ENCODE data around the gene SH3GL2.

The SH3GL2 gene

GRCh38 chr9:17824191-17824590 is 245.3 kb downstream of the SH3GL2 start:
- no peak for DNase-seq

DNA sequence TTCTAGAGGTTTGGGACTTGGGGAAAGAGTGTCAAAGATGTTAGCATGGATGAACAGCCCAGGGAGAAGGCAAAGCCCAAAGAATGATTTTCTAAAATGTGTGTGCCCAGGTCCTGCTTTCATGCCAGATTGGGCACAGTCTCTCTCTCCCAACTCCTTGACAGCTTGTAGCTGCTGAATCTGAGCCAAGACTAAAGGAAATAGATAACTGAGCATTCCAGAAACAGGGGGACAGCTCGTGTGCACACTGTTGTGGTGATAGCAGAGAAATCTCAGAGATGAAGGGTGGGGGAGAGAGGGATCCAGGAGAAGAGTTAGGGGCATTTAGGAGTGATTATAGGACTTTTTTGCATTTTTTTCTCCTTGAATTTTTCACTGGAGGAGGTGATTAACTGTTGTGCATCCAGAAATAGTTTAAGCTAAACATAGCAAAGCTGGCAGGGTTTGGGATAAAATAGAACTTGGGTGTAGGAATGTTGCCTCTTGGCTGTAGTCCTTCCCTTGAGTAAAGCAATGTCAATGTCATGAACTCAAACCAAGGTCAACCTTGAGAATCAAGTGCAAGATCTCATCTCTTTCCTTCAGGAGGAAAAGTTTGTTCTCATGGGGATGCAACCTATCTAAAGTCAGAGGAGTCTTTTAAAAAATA is 245.9 kb downstream of the SH3GL2 start:
- no peak for DNase-seq

DNA sequence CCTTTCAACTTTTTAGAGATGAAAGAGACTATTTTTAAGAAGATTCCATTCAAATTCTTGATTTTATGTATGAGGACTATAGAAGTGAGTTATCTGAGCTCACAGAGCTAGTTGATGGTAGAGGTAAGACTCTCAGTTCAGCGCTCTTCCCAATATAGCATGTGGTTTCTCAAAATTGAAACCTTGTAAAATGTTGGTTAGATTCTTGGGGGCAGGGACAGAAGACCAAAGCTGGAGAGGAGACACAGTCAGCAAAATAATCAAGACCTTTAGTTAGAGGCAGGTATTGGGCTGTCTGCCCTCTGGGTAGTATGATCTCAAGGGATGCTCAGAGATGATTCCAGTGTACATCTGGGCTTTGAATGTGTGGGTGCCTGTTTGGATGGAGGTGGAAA is 246.4 kb downstream of the SH3GL2 start:
- no peak for DNase-seq

GRCh38 chr9:17829064-17829463 is 250.2 kb downstream of the SH3GL2 start:
- DNase-seq: no peak

- no peak for DNase-seq
Measured at GRCh38 chr9:17829812-17830385, 251.0 kb downstream of the SH3GL2 start.

DNA sequence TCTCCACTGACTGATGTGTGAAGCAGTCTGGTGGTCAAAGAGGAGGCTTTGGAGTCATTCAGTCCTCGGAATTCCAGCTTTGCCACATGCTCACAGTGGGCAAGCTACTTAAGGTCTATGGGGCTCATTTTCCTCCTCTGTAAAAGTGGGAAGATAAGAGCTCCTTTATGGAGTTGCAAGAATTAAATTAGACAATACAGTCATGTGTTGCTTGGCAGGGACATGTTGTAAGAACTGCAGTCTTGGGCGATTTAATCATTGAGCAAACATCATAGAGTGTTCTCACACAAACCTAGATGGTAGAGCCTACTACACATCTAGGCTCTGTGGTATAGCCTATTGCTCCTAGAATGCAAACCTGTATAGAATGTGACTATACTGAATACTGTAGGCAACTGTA is 253.9 kb downstream of the SH3GL2 start:
- no peak for DNase-seq

GRCh38 chr9:17833846-17834245 is 255.0 kb downstream of the SH3GL2 start:
- no peak for DNase-seq

DNA sequence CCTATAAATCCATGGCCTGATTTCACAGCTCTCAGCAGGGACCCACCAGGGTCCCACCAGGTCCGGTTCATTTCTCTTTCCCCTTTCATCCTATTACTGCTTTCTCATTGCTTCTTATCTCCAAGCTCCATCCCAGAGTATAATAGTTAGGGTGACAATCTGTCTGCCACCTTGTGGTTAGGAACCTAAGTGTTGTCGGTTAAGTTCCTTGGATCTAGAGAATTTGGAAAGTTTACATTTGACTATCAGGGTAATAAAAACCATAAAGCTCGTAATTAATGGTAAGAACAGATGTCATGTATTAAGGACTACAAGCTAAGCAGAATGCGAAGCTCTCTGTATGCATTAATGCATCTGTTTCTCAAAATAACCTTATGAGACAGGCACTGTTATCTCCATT is 259.1 kb downstream of the SH3GL2 start:
- no peak for DNase-seq

GRCh38 chr9:17839776-17840175 is 260.9 kb downstream of the SH3GL2 start:
- no peak for DNase-seq

- no peak for DNase-seq
Measured at GRCh38 chr9:17843236-17843635, 264.4 kb downstream of the SH3GL2 start.

All from 8988T (cell line).